K562 (cell line): ENCODE measurements around the gene HOXD13. TPM values are rescaled to one million over a fixed set of nuclear protein-coding genes. Genes with fewer than 3 reads are reported as not detected.

ENCODE experiments used
- ARNT ChIP-seq, 2 experiments: fragments of 450-650 bp; IDR thresholded peaks; 2 replicates each; pipeline ENCODE4 v1.6.1; 2016; ENCODE audit warnings: mild to moderate bottlenecking in 1 of 2
- BCL6 ChIP-seq: fragments of 250-450 bp; sonication (Bioruptor Pico); IDR thresholded peaks from 2 replicates; pipeline ENCODE4 v1.4.0; 2020
- EP300 ChIP-seq: IDR thresholded peaks from 2 replicates; pipeline ENCODE4 v1.6.1; 2012; ENCODE audit warnings: low read length, improper control_type of control experiment
- ETV6 ChIP-seq, 3 experiments: fragments of 150-350 bp in 1 of 3; sonication (generic) in 1 of 3; formaldehyde crosslinking in 1 of 3; IDR thresholded peaks; 2 replicates each; pipeline versions ENCODE4 v1.6.1 to v1.8.0; 2014 to 2022; ENCODE audit warnings: borderline replicate concordance in 2 of 3, low read depth in 2 of 3, antibody characterized with exemption in 1 of 3, low read length in 1 of 3, mild to moderate bottlenecking in 1 of 3, missing genetic modification reagents in 1 of 3
- HDAC2 ChIP-seq: fragments of 450-650 bp; IDR thresholded peaks from 2 replicates; pipeline ENCODE4 v1.6.1; 2016; ENCODE audit warnings: mild to moderate bottlenecking
- HDAC8 ChIP-seq: fragments of 450-650 bp; IDR thresholded peaks from 2 replicates; pipeline ENCODE4 v1.6.1; 2016; ENCODE audit warnings: mild to moderate bottlenecking, missing genetic modification characterization, moderate library complexity, missing compliant biosample characterization
- IRF2 ChIP-seq: sonication (generic); formaldehyde crosslinking; IDR thresholded peaks from 2 replicates; pipeline ENCODE4 v1.8.1; 2022; ENCODE audit warnings: mild to moderate bottlenecking, missing genetic modification reagents
- JUNB ChIP-seq: fragments of 450-650 bp; formaldehyde crosslinking; conservative IDR thresholded peaks from 2 replicates; pipeline ENCODE4 v1.4.0; 2020; ENCODE audit warnings: mild to moderate bottlenecking
- NBN ChIP-seq: fragments of 450-650 bp; IDR thresholded peaks from 2 replicates; pipeline ENCODE4 v1.6.1; 2016; ENCODE audit warnings: low read depth, mild to moderate bottlenecking
- RBM17 ChIP-seq: fragments of 200-400 bp; formaldehyde crosslinking; IDR thresholded peaks from 2 replicates; pipeline ENCODE4 v1.6.1; 2017; ENCODE audit warnings: low read depth, mild to moderate bottlenecking, low read length, borderline replicate concordance
- SLC30A9 ChIP-seq: fragments of 250-450 bp; sonication (Bioruptor Pico); IDR thresholded peaks from 2 replicates; pipeline ENCODE4 v1.8.0; 2022; ENCODE audit warnings: mild to moderate bottlenecking, moderate library complexity
- TBP ChIP-seq: optimal IDR thresholded peaks from 2 replicates; pipeline ENCODE3; 2011; ENCODE audit warnings: low read depth, low read length, improper control_type of control experiment
- TGIF2 ChIP-seq: sonication (generic); formaldehyde crosslinking; IDR thresholded peaks from 2 replicates; pipeline ENCODE4 v1.8.1; 2022; ENCODE audit warnings: mild to moderate bottlenecking, missing genetic modification reagents, moderate library complexity
- ZNF133 ChIP-seq: fragments of 250-450 bp; sonication (Bioruptor Pico); IDR thresholded peaks from 2 replicates; pipeline ENCODE4 v1.4.0; 2020; ENCODE audit warnings: mild to moderate bottlenecking
- ZNF24 ChIP-seq: fragments of 450-650 bp; IDR thresholded peaks from 2 replicates; pipeline ENCODE4 v1.6.1; 2016
- ZNF347 ChIP-seq: fragments of 450-650 bp; formaldehyde crosslinking; IDR thresholded peaks from 2 replicates; pipeline ENCODE4 v1.4.0; 2020; ENCODE audit warnings: low read depth, mild to moderate bottlenecking, moderate library complexity
- ZNF668 ChIP-seq: fragments of 250-450 bp; sonication (Bioruptor Pico); IDR thresholded peaks from 2 replicates; pipeline ENCODE4 v1.8.0; 2022; ENCODE audit warnings: mild to moderate bottlenecking, inconsistent platforms
- ZNF717 ChIP-seq: fragments of 250-450 bp; sonication (Bioruptor Pico); IDR thresholded peaks from 2 replicates; pipeline ENCODE4 v1.5.0; 2021
- ZSCAN29 ChIP-seq: fragments of 450-650 bp; IDR thresholded peaks from 2 replicates; pipeline ENCODE4 v1.6.1; 2017
- polyA plus RNA-seq, 8 experiments: library from polyadenylated mRNA; depleted of rRNA in 4 of 8; stranded (reverse) in 5 of 8; unstranded in 3 of 8; fragments of >200 nt; fragmentation: Nextera tagmentation in 2 of 8; fragmentation: Illumina TruSeq in 1 of 8; extraction: Ambion mirVana in 2 of 8; extraction: Trizol in 1 of 8; gene quantifications; 2 replicates each; pipeline versions ENCODE4 v1.2.1 to v1.2.3, GENCODE V29; 2011 to 2014; ENCODE audit warnings: inconsistent platforms in 1 of 8, missing spikeins in 1 of 8
- total RNA-seq, 7 experiments: library from RNA; depleted of rRNA in 6 of 7; stranded (reverse); fragments of >200 nt in 6 of 7; fragmentation: Illumina TruSeq in 2 of 7; extraction: Trizol in 2 of 7; gene quantifications; 2 replicates each; pipeline versions ENCODE4 v1.2.1 to v1.2.3, GENCODE V29; 2011 to 2021; ENCODE audit warnings: low replicate concordance in 1 of 7
- TF ChIP-seq, protein P1 (sequence below): sonication (generic); formaldehyde crosslinking; IDR thresholded peaks from 2 replicates; pipeline ENCODE4 v1.8.0; 2022; ENCODE audit warnings: mild to moderate bottlenecking, missing genetic modification reagents
- TF ChIP-seq, protein P2 (sequence below): fragments of 450-650 bp; IDR thresholded peaks from 2 replicates; pipeline ENCODE4 v1.6.1; 2017; ENCODE audit warnings: mild to moderate bottlenecking, moderate library complexity
- TF ChIP-seq, protein P3 (sequence below), 2 experiments: fragments of 450-650 bp; IDR thresholded peaks; 2 replicates each; pipeline ENCODE4 v1.6.1; 2016
- TF ChIP-seq, protein P4 (sequence below), 3 experiments: fragments of 200-800 bp in 1 of 3; fragments of 250-450 bp in 1 of 3; fragments of 450-650 bp in 1 of 3; sonication (Bioruptor Pico) in 1 of 3; sonication (Bioruptor generic) in 1 of 3; formaldehyde crosslinking in 1 of 3; IDR thresholded peaks; 2 replicates each; pipeline versions ENCODE4 v1.6.1 to v1.8.0; 2016 to 2022; ENCODE audit warnings: mild to moderate bottlenecking in 2 of 3, missing genetic modification characterization in 2 of 3, missing compliant biosample characterization in 1 of 3, moderate library complexity in 1 of 3

Gene HOXD13
- total and polyA plus RNA-seq, 9 of the 15 experiments (the other 6 are each of a cell fraction or from before 2014, with no cell fraction given), result 0.03 to 0.04 TPM; not detected in 7

DNA sequence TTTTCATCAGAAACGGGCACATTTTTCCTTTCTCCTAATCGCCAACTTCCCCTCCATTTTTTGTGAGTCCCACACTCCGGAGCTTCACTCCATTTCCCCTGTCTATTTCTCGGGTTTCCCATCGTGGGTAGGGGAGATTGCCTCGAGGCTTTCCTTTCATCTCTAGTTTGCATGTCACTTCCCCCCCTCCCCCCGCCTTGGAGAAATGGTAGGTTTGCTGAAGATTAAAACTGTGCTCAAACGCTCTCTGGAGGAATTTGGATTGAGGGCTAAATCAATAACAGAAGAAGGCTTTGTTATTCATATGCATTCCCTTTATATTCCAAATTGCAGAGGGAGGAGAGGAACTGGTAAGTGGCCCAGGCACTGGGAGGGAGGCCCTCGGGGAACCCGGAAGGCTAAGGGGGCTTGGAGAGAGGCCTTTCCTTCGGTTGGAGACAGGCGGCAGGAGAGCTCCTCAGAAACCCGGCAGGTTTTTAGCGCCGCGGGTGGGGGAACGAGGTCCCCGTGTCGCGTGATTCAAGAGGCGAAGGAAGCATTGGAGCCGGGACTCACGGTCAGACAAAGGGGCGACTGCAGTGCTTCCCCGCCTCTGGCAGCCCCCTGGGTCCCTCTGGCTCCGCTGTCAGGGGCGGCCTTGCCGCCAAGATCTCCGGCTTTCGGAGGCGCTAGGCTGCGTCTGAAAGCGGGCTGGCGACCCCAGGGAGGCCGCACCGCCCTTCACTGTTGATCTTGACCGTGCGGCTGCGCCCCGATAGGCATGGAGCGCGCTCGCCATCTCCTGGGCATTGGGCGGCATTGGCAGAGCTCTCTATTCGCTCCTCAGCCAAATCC, 4.7 kb downstream of the HOXD13 start (continued):
- TF ChIP-seq JUNB (CRISPR knock-in tag) (0 out of 2 replicates have a peak, but pooled peaks have one; percentile 23), SLC30A9 (CRISPR knock-in tag) (no peak), NBN (no peak), IRF2 (no peak), HDAC2 (no peak), RBM17 (no peak), TGIF2 (CRISPR knock-in tag) (no peak), HDAC8 (no peak), TBP (no peak), ZNF668 (CRISPR knock-in tag) (no peak), ZNF24 (no peak), ZNF133 (CRISPR knock-in tag) (no peak), ETV6 (IDR thresholded peaks at IDR 0.05; ENCODE audit: borderline replicate concordance in 1 of 2, low read depth in 2 of 2, low read length in 1 of 2) (no peak), ETV6 (CRISPR knock-in tag; IDR thresholded peaks at IDR 0.05; ENCODE audit: borderline replicate concordance) (no peak), BCL6 (no peak), ZSCAN29 (no peak), ZNF347 (no peak), EP300 (no peak), ARNT (IDR thresholded peaks at IDR 0.05) (no peak), ZNF717 (CRISPR knock-in tag) (no peak)
- TF ChIP-seq, protein P1, sequence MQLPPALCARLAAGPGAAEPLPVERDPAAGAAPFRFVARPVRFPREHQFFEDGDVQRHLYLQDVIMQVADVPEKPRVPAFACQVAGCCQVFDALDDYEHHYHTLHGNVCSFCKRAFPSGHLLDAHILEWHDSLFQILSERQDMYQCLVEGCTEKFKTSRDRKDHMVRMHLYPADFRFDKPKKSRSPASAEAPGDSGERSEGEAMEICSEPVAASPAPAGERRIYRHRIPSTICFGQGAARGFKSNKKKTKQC (CRISPR knock-in tag), result no peak
- TF ChIP-seq, protein P2, sequence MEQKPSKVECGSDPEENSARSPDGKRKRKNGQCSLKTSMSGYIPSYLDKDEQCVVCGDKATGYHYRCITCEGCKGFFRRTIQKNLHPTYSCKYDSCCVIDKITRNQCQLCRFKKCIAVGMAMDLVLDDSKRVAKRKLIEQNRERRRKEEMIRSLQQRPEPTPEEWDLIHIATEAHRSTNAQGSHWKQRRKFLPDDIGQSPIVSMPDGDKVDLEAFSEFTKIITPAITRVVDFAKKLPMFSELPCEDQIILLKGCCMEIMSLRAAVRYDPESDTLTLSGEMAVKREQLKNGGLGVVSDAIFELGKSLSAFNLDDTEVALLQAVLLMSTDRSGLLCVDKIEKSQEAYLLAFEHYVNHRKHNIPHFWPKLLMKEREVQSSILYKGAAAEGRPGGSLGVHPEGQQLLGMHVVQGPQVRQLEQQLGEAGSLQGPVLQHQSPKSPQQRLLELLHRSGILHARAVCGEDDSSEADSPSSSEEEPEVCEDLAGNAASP, result no peak
- TF ChIP-seq, protein P3, sequence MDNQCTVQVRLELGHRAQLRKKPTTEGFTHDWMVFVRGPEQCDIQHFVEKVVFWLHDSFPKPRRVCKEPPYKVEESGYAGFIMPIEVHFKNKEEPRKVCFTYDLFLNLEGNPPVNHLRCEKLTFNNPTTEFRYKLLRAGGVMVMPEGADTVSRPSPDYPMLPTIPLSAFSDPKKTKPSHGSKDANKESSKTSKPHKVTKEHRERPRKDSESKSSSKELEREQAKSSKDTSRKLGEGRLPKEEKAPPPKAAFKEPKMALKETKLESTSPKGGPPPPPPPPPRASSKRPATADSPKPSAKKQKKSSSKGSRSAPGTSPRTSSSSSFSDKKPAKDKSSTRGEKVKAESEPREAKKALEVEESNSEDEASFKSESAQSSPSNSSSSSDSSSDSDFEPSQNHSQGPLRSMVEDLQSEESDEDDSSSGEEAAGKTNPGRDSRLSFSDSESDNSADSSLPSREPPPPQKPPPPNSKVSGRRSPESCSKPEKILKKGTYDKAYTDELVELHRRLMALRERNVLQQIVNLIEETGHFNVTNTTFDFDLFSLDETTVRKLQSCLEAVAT (IDR thresholded peaks at IDR 0.05), result no peak
- TF ChIP-seq, protein P4, sequence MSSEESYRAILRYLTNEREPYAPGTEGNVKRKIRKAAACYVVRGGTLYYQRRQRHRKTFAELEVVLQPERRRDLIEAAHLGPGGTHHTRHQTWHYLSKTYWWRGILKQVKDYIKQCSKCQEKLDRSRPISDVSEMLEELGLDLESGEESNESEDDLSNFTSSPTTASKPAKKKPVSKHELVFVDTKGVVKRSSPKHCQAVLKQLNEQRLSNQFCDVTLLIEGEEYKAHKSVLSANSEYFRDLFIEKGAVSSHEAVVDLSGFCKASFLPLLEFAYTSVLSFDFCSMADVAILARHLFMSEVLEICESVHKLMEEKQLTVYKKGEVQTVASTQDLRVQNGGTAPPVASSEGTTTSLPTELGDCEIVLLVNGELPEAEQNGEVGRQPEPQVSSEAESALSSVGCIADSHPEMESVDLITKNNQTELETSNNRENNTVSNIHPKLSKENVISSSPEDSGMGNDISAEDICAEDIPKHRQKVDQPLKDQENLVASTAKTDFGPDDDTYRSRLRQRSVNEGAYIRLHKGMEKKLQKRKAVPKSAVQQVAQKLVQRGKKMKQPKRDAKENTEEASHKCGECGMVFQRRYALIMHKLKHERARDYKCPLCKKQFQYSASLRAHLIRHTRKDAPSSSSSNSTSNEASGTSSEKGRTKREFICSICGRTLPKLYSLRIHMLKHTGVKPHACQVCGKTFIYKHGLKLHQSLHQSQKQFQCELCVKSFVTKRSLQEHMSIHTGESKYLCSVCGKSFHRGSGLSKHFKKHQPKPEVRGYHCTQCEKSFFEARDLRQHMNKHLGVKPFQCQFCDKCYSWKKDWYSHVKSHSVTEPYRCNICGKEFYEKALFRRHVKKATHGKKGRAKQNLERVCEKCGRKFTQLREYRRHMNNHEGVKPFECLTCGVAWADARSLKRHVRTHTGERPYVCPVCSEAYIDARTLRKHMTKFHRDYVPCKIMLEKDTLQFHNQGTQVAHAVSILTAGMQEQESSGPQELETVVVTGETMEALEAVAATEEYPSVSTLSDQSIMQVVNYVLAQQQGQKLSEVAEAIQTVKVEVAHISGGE (CRISPR knock-in tag; IDR thresholded peaks at IDR 0.05), result no peak
